ENCODE results near the gene TMEM115.

The TMEM115 gene

GRCh38 chr3:50370594-50370993, 11.3 kb upstream of the TMEM115 start:
- TF ChIP-seq CTCF (conservative IDR thresholded peaks at IDR 0.05; ENCODE audit: low read length) = no peak
- no peak for DNase-seq (ENCODE audit: low read depth)
- no peak overlapping the region for H3K4me3 ChIP-seq (ENCODE audit: low read length)

GRCh38 chr3:50369012-50369670, 9.8 kb upstream of the TMEM115 start:
- no peak for TF ChIP-seq CTCF (conservative IDR thresholded peaks at IDR 0.05; ENCODE audit: low read length)
- no peak overlapping the region for H3K4me3 ChIP-seq (ENCODE audit: low read length)
- DNase-seq (ENCODE audit: low read depth) = no peak

- no peak for TF ChIP-seq CTCF (conservative IDR thresholded peaks at IDR 0.05; ENCODE audit: low read length)
- no peak overlapping the region for H3K4me3 ChIP-seq (ENCODE audit: low read length)
- no peak for DNase-seq (ENCODE audit: low read depth)
These were observed 6.5 kb upstream of the TMEM115 start for GRCh38 chr3:50365842-50366220.

- no peak for TF ChIP-seq CTCF (conservative IDR thresholded peaks at IDR 0.05; ENCODE audit: low read length)
- peak overlapping the region; percentile 56 for H3K4me3 ChIP-seq (ENCODE audit: low read length)
- DNase-seq (ENCODE audit: low read depth) = peak; percentile 45
These were observed 5.9 kb upstream of the TMEM115 start for GRCh38 chr3:50365080-50365841.

GRCh38 chr3:50364573-50365079, 5.3 kb upstream of the TMEM115 start:
- peak; percentile 21 for DNase-seq (ENCODE audit: low read depth)

GRCh38 chr3:50359760-50360110, 414 bp upstream of the TMEM115 start:
- no peak for DNase-seq (ENCODE audit: low read depth)
- TF ChIP-seq CTCF (conservative IDR thresholded peaks at IDR 0.05; ENCODE audit: low read length) = no peak
- peak overlapping the region; percentile 35 for H3K4me3 ChIP-seq (ENCODE audit: low read length)

More at GRCh38 chr3:50364573-50365079, 5.3 kb upstream of the TMEM115 start:
- H3K4me3 ChIP-seq (ENCODE audit: low read length) = peak overlapping the region; percentile 56
- TF ChIP-seq CTCF (conservative IDR thresholded peaks at IDR 0.05; ENCODE audit: low read length) = no peak
